Breast epithelium (tissue), 4 donors: Measurements from ENCODE around the gene AQP11. TPM values are rescaled to one million over a fixed set of nuclear protein-coding genes. Genes with fewer than 3 reads are reported as not detected.

ENCODE experiments used
- DNase-seq, 2 donors: peaks; one replicate each; pipeline ENCODE4 v3.0.0-alpha.2; 2019; ENCODE audit warnings: low spot score in 2 of 2
- H3K27ac ChIP-seq, 2 donors: fragments of 200-600 bp; sonication (generic) in 1 of 2; one replicate each; pipeline ENCODE4 v1.5.1; 2016 to 2019; ENCODE audit warnings: mild to moderate bottlenecking in 1 of 2
- H3K27me3 ChIP-seq, 2 donors: fragments of 200-600 bp; sonication (generic) in 1 of 2; one replicate each; pipeline versions ENCODE4 v1.5.1 to v1.6.0; 2017 to 2019; ENCODE audit warnings: control low read depth in 1 of 2, mild to moderate bottlenecking in 1 of 2
- H3K36me3 ChIP-seq: fragments of 200-600 bp; one replicate; pipeline ENCODE4 v1.5.1; 2019
- H3K4me1 ChIP-seq, 2 donors: fragments of 200-600 bp; sonication (generic); one replicate each; pipeline ENCODE4 v1.5.1; 2016 to 2019; ENCODE audit warnings: control low read depth in 1 of 2
- H3K4me3 ChIP-seq, 3 donors: fragments of 200-600 bp; sonication (generic); 1 replicate in 2 of 3; 2 replicates in 1 of 3; pipeline ENCODE4 v1.5.1; 2016 to 2019; ENCODE audit warnings: mild to moderate bottlenecking in 3 of 3, moderate library complexity in 2 of 3
- H3K9me3 ChIP-seq, 2 donors: fragments of 200-600 bp; sonication (generic) in 1 of 2; one replicate each; pipeline ENCODE4 v1.5.1; 2016 to 2019; ENCODE audit warnings: control low read depth in 1 of 2
- POLR2A ChIP-seq: fragments of 450-650 bp; IDR thresholded peaks from one replicate; pipeline ENCODE4 v1.6.1; 2016; ENCODE audit warnings: antibody characterized with exemption, mild to moderate bottlenecking, moderate library complexity
- POLR2AphosphoS5 ChIP-seq, 3 donors: sonication (generic); formaldehyde crosslinking; IDR thresholded peaks; one replicate each; pipeline ENCODE4 v1.6.1; 2017; ENCODE audit warnings: antibody characterized with exemption in 3 of 3
- intact Hi-C: fragments of 100-400 bp; cut with DNase I; formaldehyde crosslinking; loops from one replicate; pipeline ENCODE4 v1.15.1; 2023; ENCODE audit warnings: low total_unique reads
- total RNA-seq, 3 donors: library from RNA; depleted of rRNA; stranded (reverse); fragments of >200 nt; gene quantifications; one replicate each; pipeline ENCODE4 v1.1.0, GENCODE V29; 2016
- TF ChIP-seq, protein P1 (sequence below), 3 donors: fragments of 450-650 bp; IDR thresholded peaks; one replicate each; pipeline ENCODE4 v1.5.1; 2016 to 2017; ENCODE audit warnings: antibody characterized with exemption in 3 of 3, mild to moderate bottlenecking in 3 of 3, moderate library complexity in 3 of 3

AQP11 gene
- total RNA-seq, 3 donors from 2014 or later = 0.66 to 1.8 (median 1.6) TPM

DNA sequence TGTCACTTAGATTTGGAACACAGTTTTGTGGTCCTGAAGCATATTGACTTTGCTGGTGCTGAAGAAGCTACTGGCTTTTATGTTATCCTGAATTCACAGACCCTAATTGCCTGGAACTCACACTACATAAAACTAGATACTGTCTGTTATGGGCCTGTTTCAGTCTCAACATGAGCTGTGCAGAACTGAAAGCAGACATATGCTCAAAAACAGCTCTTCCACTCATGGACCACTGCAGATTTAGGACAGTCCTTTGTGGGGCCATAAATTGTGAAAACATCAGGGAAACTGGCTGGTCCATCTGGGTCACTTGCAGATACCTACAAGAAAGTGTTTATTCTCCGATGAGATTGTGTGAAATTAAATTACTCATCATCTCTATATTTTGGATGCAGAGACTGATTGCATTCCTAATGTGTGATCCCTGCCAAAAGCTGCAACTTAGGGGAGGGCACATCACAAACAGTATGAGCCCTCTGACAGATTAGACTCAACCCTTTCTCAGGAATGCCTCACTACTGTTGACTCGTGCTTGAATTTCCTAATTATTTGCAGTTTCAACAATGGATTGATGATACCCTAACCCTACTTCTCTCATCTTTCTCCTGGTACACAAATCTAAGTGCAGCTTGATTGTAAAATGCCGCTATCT is 58.0 kb downstream of the AQP11 start:
- DNase-seq = no peak
- Histone ChIP-seq H3K4me3 (no peak overlapping the region), H3K4me1 (no peaks in the 10 kb centered on the region), H3K9me3 (no peaks in the 10 kb centered on the region), H3K36me3 (no peaks in the 10 kb centered on the region), H3K27me3 (no peaks in the 10 kb centered on the region), H3K27ac (no peak overlapping the region)
- intact Hi-C loops = no loop called here
- TF ChIP-seq POLR2AphosphoS5 (IDR thresholded peaks at IDR 0.05) = no peak
- TF ChIP-seq POLR2A = no peak

- Histone ChIP-seq H3K4me1 (no peaks in the 10 kb centered on the region), H3K27ac (no peak overlapping the region), H3K36me3 (no peaks in the 10 kb centered on the region), H3K27me3 (no peaks in the 10 kb centered on the region), H3K4me3 (no peak overlapping the region), H3K9me3 (no peaks in the 10 kb centered on the region)
- intact Hi-C loops = no loop called here
- TF ChIP-seq POLR2A = no peak
- TF ChIP-seq, protein P1, sequence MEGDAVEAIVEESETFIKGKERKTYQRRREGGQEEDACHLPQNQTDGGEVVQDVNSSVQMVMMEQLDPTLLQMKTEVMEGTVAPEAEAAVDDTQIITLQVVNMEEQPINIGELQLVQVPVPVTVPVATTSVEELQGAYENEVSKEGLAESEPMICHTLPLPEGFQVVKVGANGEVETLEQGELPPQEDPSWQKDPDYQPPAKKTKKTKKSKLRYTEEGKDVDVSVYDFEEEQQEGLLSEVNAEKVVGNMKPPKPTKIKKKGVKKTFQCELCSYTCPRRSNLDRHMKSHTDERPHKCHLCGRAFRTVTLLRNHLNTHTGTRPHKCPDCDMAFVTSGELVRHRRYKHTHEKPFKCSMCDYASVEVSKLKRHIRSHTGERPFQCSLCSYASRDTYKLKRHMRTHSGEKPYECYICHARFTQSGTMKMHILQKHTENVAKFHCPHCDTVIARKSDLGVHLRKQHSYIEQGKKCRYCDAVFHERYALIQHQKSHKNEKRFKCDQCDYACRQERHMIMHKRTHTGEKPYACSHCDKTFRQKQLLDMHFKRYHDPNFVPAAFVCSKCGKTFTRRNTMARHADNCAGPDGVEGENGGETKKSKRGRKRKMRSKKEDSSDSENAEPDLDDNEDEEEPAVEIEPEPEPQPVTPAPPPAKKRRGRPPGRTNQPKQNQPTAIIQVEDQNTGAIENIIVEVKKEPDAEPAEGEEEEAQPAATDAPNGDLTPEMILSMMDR (IDR thresholded peaks at IDR 0.05) = no peak
- no peak for TF ChIP-seq POLR2AphosphoS5 (IDR thresholded peaks at IDR 0.05)
- DNase-seq = no peak
Observed at GRCh38 chr11:77650123-77650522, 60.4 kb downstream of the AQP11 start.

- no peak for DNase-seq
- H3K36me3 ChIP-seq = no peaks in the 10 kb centered on the region
- no peak overlapping the region for H3K27ac ChIP-seq
- H3K4me1 ChIP-seq = no peaks in the 10 kb centered on the region
- intact Hi-C loops = no loop called here
- no peak for TF ChIP-seq POLR2A
- TF ChIP-seq, protein P1 (IDR thresholded peaks at IDR 0.05) = no peak
- TF ChIP-seq POLR2AphosphoS5 (IDR thresholded peaks at IDR 0.05) = no peak
- H3K4me3 ChIP-seq = no peak overlapping the region
- H3K9me3 ChIP-seq = no peaks in the 10 kb centered on the region
- H3K27me3 ChIP-seq = no peaks in the 10 kb centered on the region
Observed at GRCh38 chr11:77654770-77655434, 65.1 kb downstream of the AQP11 start.

DNA sequence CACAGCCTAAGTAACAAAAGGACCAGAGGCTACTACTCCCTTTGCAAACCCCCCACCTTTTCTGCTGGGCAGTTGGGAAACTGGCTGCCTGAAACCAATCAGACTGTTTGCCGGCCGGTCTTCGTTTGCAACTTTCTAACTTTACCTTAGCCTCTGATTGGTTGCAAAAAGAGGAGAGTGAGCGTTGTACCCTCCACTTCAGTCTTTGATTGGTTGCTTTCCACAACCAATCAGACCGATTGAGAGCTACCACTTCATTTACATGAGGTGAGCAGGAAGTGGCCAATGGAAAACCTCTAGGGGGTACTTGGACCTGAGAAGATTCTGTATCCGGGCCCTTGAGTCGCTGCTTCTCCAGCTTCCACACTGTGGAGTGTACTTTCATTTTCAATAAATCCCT is 66.6 kb downstream of the AQP11 start:
- DNase-seq = no peak
- H3K27me3 ChIP-seq = no peaks in the 10 kb centered on the region
- intact Hi-C loops = no loop called here
- no peaks in the 10 kb centered on the region for H3K36me3 ChIP-seq
- H3K4me1 ChIP-seq = no peaks in the 10 kb centered on the region
- H3K27ac ChIP-seq = no peak overlapping the region
- no peaks in the 10 kb centered on the region for H3K9me3 ChIP-seq
- H3K4me3 ChIP-seq = no peak overlapping the region
- no peak for TF ChIP-seq POLR2AphosphoS5 (IDR thresholded peaks at IDR 0.05)
- TF ChIP-seq, protein P1 (IDR thresholded peaks at IDR 0.05) = no peak
- TF ChIP-seq POLR2A = no peak

DNA sequence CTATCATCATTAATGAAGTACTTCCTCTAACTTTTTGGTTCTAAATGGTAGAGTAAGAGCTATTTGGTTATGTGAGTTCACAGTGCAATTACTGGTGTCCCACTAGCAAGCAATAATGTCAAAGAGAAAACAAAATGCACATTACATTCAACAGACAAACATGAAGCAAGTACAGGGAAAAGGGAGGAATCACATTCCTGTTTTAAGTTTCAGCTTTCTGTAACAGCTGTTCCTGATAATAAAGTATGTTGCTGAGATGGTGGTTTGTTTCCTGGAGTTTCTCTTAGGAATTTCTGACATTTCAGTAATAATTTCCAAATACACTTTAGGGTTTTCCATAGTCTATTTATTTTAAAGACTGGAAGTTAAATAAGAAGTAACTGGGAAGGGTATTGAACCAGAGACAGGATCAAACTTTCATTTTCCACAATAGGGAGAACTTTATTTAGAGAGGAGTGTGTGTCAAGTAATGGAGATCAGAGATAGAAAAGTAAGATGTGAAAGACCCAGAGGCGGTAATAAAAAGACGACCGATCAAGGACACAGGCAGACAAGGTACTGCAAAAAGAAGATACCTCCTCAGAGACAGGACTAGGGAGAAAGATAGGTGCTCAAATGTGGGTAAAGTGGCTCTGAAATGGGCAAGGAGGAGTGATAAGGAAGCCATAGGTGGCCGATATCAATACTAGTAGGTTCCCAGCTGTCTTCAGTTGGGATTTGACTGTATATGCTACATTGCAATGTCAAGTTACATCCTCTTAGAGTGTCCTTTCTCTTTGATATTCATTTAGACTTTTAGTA is 68.7 kb downstream of the AQP11 start:
- Histone ChIP-seq H3K27ac (no peak overlapping the region), H3K27me3 (no peaks in the 10 kb centered on the region), H3K4me3 (no peak overlapping the region), H3K4me1 (no peaks in the 10 kb centered on the region), H3K36me3 (no peaks in the 10 kb centered on the region), H3K9me3 (no peaks in the 10 kb centered on the region)
- no peak for DNase-seq
- intact Hi-C loops = no loop called here
- TF ChIP-seq POLR2A (no peak), POLR2AphosphoS5 (IDR thresholded peaks at IDR 0.05) (no peak)
- TF ChIP-seq, protein P1 (IDR thresholded peaks at IDR 0.05) = no peak

Other genes starting within 250 kb of the AQP11 start
- gene PAK1, start 115.9 kb upstream of the AQP11 start, total RNA-seq = 10 to 100 TPM; 23.2 to 59.6 (median 42.6) TPM
- 100 to 1,000 TPM in 2 of 3 donors, 10 to 100 TPM in 1; 57.4 to 129 (median 110) TPM for gene CLNS1A, start 47.8 kb downstream of the AQP11 start, total RNA-seq
- 100 to 1,000 TPM in 1 of 3 donors, 10 to 100 TPM in 2; 82.2 to 112 (median 82.3) TPM for gene RSF1, start 230.8 kb downstream of the AQP11 start, total RNA-seq
- gene AAMDC, start 231.2 kb downstream of the AQP11 start, total RNA-seq = 10 to 100 TPM; 26.2 to 64.8 (median 30.5) TPM